ENCODE data around the gene FZD7.
A peak's percentile ranks its signal among the peaks of the same experiment; 100 is the strongest.

Gene FZD7

DNA sequence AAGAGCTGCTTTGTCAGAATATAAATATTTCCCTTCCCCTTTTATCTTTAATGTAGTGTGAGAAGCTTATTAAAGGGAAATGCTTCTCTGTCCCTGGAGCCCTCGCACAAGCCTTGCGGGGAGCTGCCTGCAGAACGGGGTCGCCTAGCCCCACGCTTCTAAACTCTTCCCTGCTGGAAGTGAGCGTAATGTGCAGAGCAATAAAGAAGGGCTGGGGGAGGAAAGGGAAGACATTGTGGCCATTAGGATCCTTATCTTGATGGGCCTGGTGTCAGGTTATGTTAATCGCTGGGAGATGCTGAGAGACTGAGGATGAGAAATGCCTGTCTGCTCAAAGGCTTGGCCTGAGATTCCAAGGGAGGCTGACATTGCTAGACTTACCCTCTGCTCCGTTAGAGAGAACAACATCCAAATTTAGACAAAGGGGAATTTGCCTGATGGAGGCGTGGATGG is 18.9 kb upstream of the FZD7 start:
- DNase-seq = no peak

DNA sequence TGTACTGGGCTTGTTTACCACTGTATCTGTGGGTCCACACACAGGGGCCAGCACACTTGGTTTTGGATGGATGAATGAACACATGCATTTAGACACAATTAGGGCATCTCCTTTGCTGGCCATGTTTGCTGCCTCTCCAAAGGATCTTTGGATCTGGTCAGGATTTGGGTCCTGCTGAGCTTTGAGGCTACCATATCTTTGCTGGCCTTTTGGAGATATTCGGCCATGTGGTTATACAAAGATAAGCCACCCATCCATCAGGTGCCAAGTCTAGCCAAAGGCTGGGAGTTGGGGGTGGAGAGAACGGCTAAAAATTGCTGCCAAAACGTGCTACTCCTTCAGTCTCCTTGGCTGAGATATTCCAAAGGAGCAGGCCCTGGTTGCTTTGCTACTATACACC is 18.2 kb upstream of the FZD7 start:
- no peak for DNase-seq

DNA sequence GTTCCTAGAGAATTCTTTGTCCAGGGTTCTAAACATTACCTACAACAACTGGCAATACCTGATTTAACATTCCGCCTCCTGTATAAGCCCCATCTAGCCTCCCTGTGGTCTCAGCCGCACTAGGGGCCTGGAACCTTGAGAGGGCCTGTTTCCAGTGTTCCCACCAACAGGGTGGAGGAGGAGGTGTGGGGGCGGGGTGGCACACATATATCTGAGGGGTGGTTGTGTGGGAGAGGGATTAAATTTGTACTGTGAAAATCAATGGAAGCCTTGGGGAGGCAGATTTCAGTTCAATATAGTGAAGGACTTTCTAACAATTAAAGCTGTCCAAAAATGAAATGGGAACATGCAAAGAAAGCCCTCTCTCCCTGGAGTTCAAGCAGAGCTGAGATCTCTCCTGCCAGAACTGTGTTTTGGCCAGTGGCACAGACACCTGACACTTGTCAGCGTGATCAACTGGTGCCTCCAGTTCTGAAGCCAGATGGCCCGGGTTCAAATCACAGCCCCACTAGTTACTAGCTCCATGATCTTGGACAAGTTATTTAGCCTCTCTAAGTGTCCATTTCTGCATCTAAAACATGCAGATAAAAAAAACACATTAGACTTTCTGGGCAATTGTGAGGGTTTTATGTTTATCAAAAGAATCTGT is 17.0 kb upstream of the FZD7 start:
- DNase-seq = no peak

DNA sequence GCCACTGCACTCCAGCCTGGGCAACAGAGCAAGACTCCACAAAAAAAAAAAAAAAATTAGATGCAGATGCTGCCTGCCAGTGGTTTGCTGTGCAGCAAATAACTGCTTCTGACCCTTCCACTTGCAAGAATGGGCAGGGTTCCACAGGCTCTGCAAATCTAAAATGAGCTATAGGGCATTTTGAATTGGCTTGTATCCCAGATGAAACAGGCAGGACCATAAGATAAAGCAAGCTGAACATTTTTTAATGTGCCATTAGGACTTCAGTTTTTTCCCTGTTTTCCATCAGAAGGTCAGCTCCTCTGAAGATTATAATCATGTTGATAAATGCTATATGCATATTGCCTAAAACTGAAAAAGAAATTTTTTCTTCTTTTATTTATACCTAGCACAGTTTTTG is 15.7 kb upstream of the FZD7 start:
- no peak for DNase-seq

DNA sequence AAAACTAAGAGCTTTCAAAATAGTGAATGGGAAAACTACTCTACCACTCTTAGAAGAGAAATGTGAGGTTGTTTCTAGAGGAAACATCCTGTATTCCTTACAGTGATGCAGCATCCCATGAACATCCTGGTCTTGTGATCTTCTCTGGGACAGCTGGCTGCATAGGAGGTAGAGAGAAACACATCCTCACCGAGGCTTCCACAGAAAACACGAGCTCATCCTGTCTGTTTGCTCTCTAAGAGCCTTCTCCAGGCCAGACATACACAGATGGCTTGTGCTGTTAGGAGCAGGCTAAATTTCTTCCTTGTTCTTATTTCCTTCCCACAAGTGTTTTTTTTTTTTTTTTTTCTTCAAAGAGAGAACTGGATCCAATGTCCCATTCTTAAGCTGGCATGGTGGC is 14.7 kb upstream of the FZD7 start:
- no peak for DNase-seq

DNA sequence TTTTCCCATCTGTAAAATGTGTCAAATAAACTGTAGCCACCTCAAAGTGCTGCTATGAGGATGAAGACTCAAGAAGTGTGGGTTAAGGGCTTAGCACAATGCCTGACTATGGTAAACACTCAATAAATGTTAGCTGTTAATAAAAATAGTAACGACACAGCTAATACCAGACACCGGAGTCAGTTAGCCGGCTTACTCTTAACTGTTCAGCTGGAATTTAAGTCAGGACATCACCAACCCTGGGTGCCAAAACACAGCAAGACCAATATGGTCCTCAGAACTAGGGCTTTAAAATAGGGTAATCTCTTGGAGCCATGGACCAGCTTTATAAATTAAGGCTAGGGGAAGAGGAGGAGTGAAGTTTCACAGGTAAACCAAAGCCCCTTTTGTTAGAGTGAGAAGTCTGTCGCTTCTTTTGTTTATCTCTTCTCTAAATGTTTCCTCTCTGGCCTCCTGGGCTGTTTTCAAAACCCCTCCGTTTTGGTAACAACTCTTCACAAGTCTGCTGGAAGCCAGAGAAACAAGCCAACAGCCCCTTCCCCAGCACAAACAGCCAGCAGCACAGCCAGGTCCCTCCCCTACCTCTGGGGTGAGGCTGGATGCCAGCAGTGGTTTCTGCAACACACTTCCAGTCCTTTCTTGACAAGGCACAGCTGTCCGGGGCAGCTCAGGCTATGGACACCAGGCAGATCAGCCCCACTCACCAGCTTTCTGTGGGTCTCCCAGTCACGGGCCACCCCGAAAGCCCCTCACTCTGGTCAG is 13.8 kb upstream of the FZD7 start:
- no peak for DNase-seq

DNA sequence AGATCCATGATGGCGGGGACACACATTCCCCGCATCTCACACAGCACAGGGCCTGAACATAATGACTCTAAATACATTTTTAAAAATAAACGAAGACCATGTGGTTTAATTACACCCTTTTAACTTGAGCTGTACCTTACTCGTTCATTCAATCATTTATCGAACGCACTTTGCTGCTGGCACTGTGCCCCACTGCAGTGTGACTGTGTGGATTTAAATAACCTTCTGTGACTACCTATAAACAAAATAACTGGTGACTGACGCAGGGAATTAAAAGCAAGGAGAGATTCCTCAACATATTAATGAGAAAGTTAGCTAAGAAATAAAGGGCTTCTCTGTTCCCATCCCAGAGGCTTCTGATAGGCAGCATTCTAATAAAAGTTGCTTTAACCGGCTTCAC is 10.9 kb upstream of the FZD7 start:
- DNase-seq = no peak

DNA sequence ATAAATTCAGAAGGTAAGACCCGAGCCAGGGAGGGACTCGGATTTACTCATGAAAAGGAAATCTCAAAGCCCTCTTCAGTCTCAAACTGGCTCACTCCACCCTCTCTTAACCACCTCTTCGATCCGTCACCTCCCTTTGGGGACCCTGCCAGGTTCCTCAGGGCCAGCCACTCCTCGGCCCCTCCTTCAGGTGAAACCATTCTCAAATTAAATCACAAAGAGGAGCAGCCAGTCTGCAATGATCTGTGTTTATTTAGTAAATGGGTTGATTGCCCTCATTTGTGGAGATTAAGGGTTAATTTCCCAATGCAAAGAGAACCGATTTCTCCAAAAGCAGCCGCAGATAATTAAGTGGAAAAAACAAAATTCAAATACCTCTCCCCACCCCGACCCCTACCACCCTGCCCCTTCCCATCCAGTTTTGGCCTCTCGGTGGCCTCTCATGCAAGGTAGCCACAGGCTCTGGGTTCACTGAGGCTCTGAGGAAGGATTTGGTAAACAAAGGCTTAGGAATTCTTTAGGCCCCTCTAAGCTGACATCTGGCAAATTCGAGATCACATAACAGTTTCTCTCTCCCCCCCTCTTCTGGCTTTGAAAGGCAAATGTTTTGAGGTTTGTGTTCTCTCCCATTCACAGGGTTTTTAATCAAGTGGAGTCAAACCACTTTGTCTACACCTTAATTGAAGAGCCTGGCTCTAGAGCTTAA is 10.3 kb upstream of the FZD7 start:
- DNase-seq = no peak

DNA sequence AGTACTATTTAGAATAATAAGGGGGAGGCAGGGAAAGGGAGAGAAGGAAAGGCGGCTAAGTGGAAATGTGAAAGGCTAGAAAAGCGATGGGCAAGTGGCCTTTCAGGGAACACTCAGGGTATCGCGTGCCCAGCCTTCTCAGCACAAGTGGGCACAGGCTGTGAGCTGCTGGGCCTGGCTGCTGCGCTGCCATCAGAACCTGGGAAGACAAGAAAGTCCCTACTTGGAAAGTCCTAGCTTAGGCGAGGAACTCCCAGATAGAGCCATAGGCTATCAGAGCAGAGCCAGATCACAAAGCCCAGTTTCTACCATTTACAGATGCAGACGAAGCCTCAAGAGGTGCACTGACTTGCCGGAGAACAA is 9.8 kb upstream of the FZD7 start:
- no peak for DNase-seq

DNA sequence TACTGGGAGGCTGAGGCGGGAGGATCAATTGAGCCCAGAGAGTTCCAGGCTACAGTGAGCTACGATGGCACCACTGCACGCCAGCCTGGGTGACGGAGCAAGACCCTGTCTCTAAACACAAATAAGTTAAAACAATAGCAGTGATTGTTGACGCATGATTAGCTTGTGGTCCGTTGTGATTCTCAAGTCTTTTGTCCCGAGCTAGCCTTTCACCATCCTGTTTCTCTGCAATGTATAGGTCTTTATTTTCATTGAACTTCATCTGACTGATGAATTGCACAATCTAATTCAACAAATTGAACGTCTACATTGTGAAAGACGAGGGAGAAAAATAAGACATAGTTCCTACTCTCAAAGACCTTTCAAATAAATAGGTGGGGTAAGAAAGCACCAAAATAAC is 8.8 kb upstream of the FZD7 start:
- no peak for DNase-seq

DNA sequence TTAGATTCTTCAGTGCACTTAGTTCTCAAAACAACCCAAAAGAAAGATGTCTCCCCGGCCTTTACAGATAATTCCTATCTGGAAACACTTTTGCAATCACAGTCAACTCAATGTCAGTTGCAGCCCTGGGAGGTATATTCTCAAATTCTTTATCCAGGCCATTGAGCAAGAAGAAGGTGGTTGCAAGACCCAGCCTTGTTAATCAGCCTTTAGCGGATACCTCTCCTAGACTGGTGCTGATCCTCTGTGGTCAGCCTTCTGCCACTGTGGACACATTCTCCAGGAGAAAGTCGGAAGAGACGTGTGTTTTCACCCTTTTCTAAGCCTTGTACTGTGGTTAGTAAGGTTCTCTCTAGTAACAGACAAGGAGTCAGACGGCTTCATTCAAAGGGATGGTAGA is 7.8 kb upstream of the FZD7 start:
- DNase-seq = no peak

DNA sequence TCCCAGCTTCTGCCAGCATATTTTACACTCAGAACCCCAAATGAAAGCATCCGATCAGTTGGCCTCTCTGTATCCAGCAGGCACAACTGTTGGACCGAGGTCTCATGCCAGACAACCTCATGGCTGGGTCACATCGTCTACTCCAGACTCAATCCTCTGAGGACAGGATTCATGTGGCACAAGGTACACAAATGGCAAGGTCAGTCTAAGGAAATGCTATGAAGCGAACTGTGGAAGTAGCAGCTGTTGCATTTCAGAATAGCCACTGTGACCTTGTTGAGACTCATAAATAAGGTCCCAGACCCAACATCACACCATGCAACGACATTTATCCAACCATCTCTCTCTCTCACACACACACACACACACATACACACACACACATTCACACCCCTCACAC is 7.1 kb upstream of the FZD7 start:
- no peak for DNase-seq

DNA sequence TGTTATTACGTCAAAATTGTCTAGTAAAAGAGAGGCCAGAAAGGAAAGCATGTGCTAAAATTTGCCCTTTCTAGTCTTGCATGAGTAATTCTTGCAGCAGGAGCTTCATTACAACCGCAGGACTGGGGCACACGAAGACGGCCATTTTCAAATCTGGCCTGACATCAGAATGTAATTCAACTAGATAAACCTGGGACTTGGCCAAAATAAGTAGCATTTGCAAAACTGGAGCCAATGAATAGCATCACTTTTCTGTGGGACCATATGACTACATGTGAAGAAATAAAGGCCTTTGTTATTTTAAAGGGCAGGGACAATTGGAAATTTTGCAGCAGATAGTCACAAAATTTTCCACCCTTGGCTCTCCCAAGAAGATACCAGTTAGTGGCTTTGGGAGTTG is 3.0 kb upstream of the FZD7 start:
- DNase-seq = no peak

DNA sequence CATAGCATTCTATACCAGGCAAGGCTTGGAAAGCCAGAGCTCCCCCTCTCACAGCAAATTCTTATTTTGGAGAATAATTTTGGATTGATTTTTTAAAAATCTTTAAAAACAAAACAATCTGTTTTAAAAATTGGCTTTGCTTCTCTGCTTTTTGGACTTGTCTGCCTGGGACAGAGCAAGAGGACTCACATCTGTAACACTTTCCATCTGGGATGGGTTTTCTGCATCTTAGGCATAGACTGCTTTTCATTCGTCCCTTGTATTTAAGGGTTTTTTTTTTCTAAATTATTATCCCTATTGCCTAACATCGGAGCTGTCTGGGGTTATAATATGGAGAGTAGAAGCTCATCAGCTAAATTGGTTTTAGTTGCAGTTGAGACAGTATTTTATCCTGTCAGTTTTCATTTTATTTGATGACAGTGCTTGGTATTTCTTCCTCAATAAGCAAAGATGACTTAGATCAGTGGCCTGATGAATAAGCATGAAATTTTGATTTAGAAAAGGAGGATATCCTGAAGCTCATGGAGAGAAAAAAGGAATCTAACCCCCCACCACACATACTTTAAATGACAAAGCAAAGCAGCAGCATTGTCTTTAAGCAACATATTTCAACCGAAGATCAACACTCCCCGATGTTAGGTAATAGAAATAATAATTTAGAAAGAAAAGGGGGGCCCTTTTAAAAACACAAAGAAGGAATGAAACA is 2.3 kb upstream of the FZD7 start:
- DNase-seq = no peak

DNA sequence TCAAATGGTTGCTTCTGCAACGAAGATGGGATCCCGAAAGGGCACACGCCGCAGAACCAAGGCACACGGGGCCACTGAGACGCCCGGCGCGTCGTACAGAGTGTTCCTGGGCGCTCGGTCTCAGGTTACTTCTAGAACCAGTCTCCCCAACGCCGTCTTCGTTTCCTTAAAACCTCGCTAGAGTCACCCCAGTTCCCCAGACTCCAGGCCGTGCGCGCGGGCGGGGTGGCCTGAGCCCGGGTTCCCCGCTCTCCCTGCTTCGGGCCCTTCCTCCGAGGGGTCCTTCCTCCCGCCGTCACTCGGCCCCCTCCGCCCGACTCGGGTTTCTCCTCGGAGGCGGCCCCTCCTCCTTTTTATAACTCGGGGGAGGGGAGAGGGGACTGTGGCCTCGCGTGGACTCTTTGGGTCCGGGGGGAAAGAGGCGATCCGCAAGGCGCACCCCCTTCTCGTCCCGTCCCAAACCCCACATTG is 774 bp upstream of the FZD7 start:
- peak; percentile 66 for DNase-seq

DNA sequence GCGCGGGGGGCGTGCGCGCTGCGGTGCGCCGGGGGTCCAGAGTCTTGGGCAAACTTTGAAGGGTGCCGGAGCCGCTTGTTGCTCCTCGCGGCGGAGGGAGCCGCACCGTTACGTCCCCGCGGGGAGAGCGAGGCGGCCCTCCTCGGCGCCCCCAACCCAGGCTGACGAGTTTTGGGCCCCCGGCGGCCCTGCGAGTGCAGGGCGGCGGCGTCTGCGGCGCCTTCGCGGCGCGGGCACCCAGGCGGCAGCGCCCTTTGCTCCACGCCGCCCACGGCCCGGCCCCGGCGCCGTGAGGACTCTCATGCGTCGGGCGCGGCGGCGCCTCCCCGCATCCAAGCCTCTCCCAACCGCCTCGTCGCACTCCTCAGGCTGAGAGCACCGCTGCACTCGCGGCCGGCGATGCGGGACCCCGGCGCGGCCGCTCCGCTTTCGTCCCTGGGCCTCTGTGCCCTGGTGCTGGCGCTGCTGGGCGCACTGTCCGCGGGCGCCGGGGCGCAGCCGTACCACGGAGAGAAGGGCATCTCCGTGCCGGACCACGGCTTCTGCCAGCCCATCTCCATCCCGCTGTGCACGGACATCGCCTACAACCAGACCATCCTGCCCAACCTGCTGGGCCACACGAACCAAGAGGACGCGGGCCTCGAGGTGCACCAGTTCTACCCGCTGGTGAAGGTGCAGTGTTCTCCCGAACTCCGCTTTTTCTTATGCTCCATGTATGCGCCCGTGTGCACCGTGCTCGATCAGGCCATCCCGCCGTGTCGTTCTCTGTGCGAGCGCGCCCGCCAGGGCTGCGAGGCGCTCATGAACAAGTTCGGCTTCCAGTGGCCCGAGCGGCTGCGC is 814 bp downstream of the FZD7 start:
- no peak for DNase-seq

DNA sequence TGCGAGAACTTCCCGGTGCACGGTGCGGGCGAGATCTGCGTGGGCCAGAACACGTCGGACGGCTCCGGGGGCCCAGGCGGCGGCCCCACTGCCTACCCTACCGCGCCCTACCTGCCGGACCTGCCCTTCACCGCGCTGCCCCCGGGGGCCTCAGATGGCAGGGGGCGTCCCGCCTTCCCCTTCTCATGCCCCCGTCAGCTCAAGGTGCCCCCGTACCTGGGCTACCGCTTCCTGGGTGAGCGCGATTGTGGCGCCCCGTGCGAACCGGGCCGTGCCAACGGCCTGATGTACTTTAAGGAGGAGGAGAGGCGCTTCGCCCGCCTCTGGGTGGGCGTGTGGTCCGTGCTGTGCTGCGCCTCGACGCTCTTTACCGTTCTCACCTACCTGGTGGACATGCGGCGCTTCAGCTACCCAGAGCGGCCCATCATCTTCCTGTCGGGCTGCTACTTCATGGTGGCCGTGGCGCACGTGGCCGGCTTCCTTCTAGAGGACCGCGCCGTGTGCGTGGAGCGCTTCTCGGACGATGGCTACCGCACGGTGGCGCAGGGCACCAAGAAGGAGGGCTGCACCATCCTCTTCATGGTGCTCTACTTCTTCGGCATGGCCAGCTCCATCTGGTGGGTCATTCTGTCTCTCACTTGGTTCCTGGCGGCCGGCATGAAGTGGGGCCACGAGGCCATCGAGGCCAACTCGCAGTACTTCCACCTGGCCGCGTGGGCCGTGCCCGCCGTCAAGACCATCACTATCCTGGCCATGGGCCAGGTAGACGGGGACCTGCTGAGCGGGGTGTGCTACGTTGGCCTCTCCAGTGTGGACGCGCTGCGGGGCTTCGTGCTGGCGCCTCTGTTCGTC is 1.7 kb downstream of the FZD7 start:
- DNase-seq = no peak

DNA sequence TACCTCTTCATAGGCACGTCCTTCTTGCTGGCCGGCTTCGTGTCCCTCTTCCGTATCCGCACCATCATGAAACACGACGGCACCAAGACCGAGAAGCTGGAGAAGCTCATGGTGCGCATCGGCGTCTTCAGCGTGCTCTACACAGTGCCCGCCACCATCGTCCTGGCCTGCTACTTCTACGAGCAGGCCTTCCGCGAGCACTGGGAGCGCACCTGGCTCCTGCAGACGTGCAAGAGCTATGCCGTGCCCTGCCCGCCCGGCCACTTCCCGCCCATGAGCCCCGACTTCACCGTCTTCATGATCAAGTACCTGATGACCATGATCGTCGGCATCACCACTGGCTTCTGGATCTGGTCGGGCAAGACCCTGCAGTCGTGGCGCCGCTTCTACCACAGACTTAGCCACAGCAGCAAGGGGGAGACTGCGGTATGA is 2.3 kb downstream of the FZD7 start:
- no peak for DNase-seq

DNA sequence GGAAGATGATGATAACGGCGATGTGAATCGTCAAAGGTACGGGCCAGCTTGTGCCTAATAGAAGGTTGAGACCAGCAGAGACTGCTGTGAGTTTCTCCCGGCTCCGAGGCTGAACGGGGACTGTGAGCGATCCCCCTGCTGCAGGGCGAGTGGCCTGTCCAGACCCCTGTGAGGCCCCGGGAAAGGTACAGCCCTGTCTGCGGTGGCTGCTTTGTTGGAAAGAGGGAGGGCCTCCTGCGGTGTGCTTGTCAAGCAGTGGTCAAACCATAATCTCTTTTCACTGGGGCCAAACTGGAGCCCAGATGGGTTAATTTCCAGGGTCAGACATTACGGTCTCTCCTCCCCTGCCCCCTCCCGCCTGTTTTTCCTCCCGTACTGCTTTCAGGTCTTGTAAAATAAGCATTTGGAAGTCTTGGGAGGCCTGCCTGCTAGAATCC is 3.0 kb downstream of the FZD7 start:
- DNase-seq = no peak

DNA sequence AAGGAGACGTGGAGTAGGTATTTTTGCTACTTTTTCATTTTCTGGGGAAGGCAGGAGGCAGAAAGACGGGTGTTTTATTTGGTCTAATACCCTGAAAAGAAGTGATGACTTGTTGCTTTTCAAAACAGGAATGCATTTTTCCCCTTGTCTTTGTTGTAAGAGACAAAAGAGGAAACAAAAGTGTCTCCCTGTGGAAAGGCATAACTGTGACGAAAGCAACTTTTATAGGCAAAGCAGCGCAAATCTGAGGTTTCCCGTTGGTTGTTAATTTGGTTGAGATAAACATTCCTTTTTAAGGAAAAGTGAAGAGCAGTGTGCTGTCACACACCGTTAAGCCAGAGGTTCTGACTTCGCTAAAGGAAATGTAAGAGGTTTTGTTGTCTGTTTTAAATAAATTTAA is 3.4 kb downstream of the FZD7 start:
- no peak for DNase-seq

DNA sequence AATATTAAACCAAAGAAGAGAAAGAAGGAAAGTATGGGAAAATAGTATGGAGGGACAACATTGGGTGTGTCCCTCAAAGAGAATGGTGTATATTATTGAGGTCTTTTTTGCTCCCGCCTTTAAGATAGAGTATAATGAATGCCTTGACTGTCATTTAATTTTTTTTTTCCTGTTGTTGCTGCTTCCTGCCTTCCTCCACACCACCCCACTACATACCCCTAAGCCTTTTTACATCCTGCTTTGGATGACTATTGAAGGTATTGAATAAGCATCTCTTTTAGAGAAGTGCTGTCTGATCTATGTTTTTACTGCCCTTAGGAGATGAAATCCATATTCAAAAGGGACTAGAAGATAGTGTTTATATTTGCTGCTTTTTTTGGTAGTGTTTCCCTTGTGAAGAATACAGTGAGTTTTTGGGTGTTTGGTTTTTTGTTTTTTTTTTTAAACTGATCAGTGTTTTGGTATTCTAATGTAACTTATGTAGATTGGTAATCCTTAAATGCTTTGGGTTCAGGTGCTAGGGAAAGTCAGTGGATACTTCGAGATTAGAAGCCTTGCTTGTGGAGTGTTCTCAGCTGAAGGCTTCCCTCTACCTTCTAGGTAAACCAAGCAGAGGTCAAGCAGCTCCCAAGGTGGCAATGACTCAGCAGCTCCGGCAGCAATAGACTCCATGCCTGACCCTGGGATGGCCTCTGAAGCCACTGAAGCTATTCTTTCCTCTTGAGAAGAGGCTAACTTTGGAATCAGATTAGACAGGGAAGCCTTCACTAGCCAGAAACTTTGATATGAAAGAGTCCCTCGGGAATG is 5.0 kb downstream of the FZD7 start:
- no peak for DNase-seq

Measured in KG1 (cell line).